Suprapubic skin (tissue), 3 donors: ENCODE measurements around the gene RPTOR.

ENCODE experiments used
- EP300 ChIP-seq: sonication (generic); formaldehyde crosslinking; IDR thresholded peaks from one replicate; pipeline ENCODE4 v1.6.1; 2017; ENCODE audit warnings: antibody characterized with exemption
- TF ChIP-seq, protein P1 (sequence below), 2 donors: fragments of 200-600 bp in 1 of 2; fragments of 450-650 bp in 1 of 2; sonication (generic) in 1 of 2; IDR thresholded peaks; one replicate each; pipeline ENCODE4 v1.5.1; 2016 to 2019; ENCODE audit warnings: antibody characterized with exemption in 2 of 2, mild to moderate bottlenecking in 1 of 2, moderate library complexity in 1 of 2

- TF ChIP-seq, protein P1, sequence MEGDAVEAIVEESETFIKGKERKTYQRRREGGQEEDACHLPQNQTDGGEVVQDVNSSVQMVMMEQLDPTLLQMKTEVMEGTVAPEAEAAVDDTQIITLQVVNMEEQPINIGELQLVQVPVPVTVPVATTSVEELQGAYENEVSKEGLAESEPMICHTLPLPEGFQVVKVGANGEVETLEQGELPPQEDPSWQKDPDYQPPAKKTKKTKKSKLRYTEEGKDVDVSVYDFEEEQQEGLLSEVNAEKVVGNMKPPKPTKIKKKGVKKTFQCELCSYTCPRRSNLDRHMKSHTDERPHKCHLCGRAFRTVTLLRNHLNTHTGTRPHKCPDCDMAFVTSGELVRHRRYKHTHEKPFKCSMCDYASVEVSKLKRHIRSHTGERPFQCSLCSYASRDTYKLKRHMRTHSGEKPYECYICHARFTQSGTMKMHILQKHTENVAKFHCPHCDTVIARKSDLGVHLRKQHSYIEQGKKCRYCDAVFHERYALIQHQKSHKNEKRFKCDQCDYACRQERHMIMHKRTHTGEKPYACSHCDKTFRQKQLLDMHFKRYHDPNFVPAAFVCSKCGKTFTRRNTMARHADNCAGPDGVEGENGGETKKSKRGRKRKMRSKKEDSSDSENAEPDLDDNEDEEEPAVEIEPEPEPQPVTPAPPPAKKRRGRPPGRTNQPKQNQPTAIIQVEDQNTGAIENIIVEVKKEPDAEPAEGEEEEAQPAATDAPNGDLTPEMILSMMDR (IDR thresholded peaks at IDR 0.05): no peak
- no peak for TF ChIP-seq EP300
Measured at GRCh38 chr17:80812362-80813088, 267.9 kb downstream of the RPTOR start.
